Right lobe of liver (tissue), 6 donors: ENCODE measurements around the gene POU4F3. TPM values are rescaled to one million over a fixed set of nuclear protein-coding genes. Genes with fewer than 3 reads are reported as not detected.

ENCODE experiments used
- ATAC-seq, 4 donors: fragments of 200-7000 bp; cut with Tn5 transposase; one replicate each; pipeline ENCODE4 v1.9.1; 2020; ENCODE audit warnings: mild to moderate bottlenecking in 4 of 4, moderate library complexity in 4 of 4
- DNase-seq, 3 donors: peaks; one replicate each; pipeline ENCODE4 v3.0.0-alpha.2; 2020
- H3K27ac ChIP-seq, 3 donors: fragments of 200-600 bp; one replicate each; pipeline ENCODE4 v1.8.0; 2022
- H3K27me3 ChIP-seq, 2 donors: fragments of 200-600 bp; one replicate each; pipeline ENCODE4 v1.8.0; 2022
- H3K36me3 ChIP-seq, 4 donors: fragments of 200-600 bp; sonication (generic) in 1 of 4; one replicate each; pipeline versions ENCODE4 v1.5.1 to v1.8.0; 2017 to 2022; ENCODE audit warnings: control low read depth in 1 of 4
- H3K4me1 ChIP-seq, 4 donors: fragments of 200-600 bp; sonication (generic) in 1 of 4; one replicate each; pipeline versions ENCODE4 v1.5.1 to v1.8.0; 2017 to 2022; ENCODE audit warnings: control low read depth in 1 of 4
- H3K4me3 ChIP-seq, 3 donors: fragments of 200-600 bp; one replicate each; pipeline ENCODE4 v1.8.0; 2022
- H3K9me3 ChIP-seq, 4 donors: fragments of 200-600 bp; sonication (generic) in 1 of 4; one replicate each; pipeline versions ENCODE4 v1.5.1 to v1.8.0; 2017 to 2022; ENCODE audit warnings: control low read depth in 1 of 4
- CTCF ChIP-seq, 4 donors: fragments of 200-600 bp in 3 of 4; fragments of 450-650 bp in 1 of 4; IDR thresholded peaks; one replicate each; pipeline versions ENCODE4 v1.5.1 to v1.8.0; 2016 to 2022; ENCODE audit warnings: antibody characterized with exemption in 4 of 4, mild to moderate bottlenecking in 2 of 4
- POLR2A ChIP-seq: fragments of 450-650 bp; IDR thresholded peaks from one replicate; pipeline ENCODE4 v1.6.1; 2017; ENCODE audit warnings: antibody characterized with exemption, mild to moderate bottlenecking
- WGBS: methylation state at CpG from one replicate; pipeline ENCODE4 v1.1.6; 2018; ENCODE audit warnings: low coverage, low lambda C conversion rate; ENCODE audit not compliant: insufficient coverage; ENCODE audit errors: missing lambda C conversion rate; 5-methylcytosine and 5-hydroxymethylcytosine counted together
- intact Hi-C, 2 donors: fragments of 100-400 bp; cut with DNase I; formaldehyde crosslinking; loops; one replicate each; pipeline versions ENCODE4 v1.11.2 to v1.14.1; 2022
- total RNA-seq, 6 experiments: library from RNA; depleted of rRNA in 2 of 6; stranded (reverse); fragments of >200 nt in 2 of 6; fragmentation: NEBNext Ultra II Directional in 3 of 6; extraction: Animal tissue kit (Norgen Biotek cat#: 25700) in 3 of 6; gene quantifications; one replicate each; pipeline versions ENCODE4 v1.1.0 to v1.2.4, GENCODE V29; 2016 to 2023
- donor health status: DM: no; HTN: yes; CAD: no.
- donor health status: DM: no; HTN: no; CAD: no.
- donor health status: DM: no; HTN: no; CAD: no.
- donor health status: DM: no; HTN: yes; CAD: no.
- donor health status: DM: no; HTN: yes; CAD: no.

The POU4F3 gene
- total RNA-seq, 6 experiments from 2014 or later, result 0.31 TPM; not detected in 5

- DNase-seq, result no peak
- Histone ChIP-seq H3K4me1 (no peaks in the 10 kb centered on the region), H3K36me3 (no peaks in the 10 kb centered on the region), H3K9me3 (no peaks in the 10 kb centered on the region), H3K27ac (no peak overlapping the region), H3K27me3 (no peaks in the 10 kb centered on the region), H3K4me3 (no peak overlapping the region)
- TF ChIP-seq CTCF (IDR thresholded peaks at IDR 0.05) (no peak), POLR2A (no peak)
- 52% methylated on average over 2 of the region's 2 CpGs for WGBS
- no peak for ATAC-seq
- intact Hi-C loops, result no loop called here
Observed at GRCh38 chr5:146380714-146381113, 42.1 kb downstream of the POU4F3 start.

- H3K36me3 ChIP-seq, result no peaks in the 10 kb centered on the region
- H3K4me3 ChIP-seq, result no peak overlapping the region
- H3K27ac ChIP-seq, result no peak overlapping the region
- H3K27me3 ChIP-seq, result no peaks in the 10 kb centered on the region
- 29% methylated on average over 2 of the region's 2 CpGs for WGBS
- ATAC-seq (no peak), DNase-seq (no peak)
- H3K4me1 ChIP-seq, result no peaks in the 10 kb centered on the region
- TF ChIP-seq POLR2A, result no peak
- no peak for TF ChIP-seq CTCF (IDR thresholded peaks at IDR 0.05)
- intact Hi-C loops, result no loop called here
- no peaks in the 10 kb centered on the region for H3K9me3 ChIP-seq
Observed at GRCh38 chr5:146388386-146388785, 49.7 kb downstream of the POU4F3 start.

DNA sequence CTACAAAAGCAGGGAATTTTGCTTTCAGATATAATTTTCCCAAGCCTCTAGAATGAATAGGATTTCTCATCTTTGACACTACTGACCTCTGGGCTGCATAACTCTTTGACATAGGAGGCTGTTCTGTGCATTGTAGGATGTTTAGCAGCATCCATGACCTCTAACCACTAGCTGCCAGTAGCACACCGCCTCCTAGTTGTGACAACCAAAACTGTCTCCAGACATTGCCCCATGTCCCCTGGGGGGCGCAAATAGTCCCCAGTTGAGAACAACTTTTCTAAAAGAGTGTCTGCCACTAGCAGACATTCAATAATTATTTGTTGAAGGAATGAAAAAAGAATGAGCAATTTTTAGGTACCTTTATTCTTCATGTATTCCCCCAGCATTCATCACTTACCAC lies 51.8 kb downstream of the POU4F3 start:
- no peak overlapping the region for H3K27ac ChIP-seq
- no peaks in the 10 kb centered on the region for H3K27me3 ChIP-seq
- ATAC-seq (no peak), DNase-seq (no peak)
- no peaks in the 10 kb centered on the region for H3K36me3 ChIP-seq
- TF ChIP-seq CTCF (IDR thresholded peaks at IDR 0.05) (no peak), POLR2A (no peak)
- intact Hi-C loops, result no loop called here
- no peak overlapping the region for H3K4me3 ChIP-seq
- no peaks in the 10 kb centered on the region for H3K9me3 ChIP-seq
- H3K4me1 ChIP-seq, result no peaks in the 10 kb centered on the region
- 42% methylated on average over 2 of the region's 2 CpGs for WGBS

Other genes starting within 250 kb of the POU4F3 start
- gene PLAC8L1, start 233.3 kb upstream of the POU4F3 start, total RNA-seq, result not detected
- 10 to 100 TPM; 17.6 to 35.3 (median 27.6) TPM for gene LARS1, start 156.2 kb upstream of the POU4F3 start, total RNA-seq
- 10 to 100 TPM in 3 of 6 experiments, 1 to 10 TPM in 3; 5.8 to 14.1 (median 9.8) TPM for gene RBM27, start 135.2 kb upstream of the POU4F3 start, total RNA-seq
- 10 to 100 TPM in 5 of 6 experiments, 1 to 10 TPM in 1; 9.7 to 27.4 (median 18.4) TPM for gene TCERG1, start 108.5 kb downstream of the POU4F3 start, total RNA-seq
- gene GPR151, start 177.4 kb downstream of the POU4F3 start, total RNA-seq, result not detected